ENCODE data around the gene NT5DC2. TPM values are rescaled to one million over a fixed set of nuclear protein-coding genes. Genes with fewer than 3 reads are reported as not detected.

The NT5DC2 gene
- total and polyA plus RNA-seq, 10 of the 15 experiments (the other 5 are each of a cell fraction or from before 2014, with no cell fraction given) = 21.6 to 135 (median 66.8) TPM

GRCh38 chr3:52480768-52481715 lies 52.6 kb downstream of the NT5DC2 start (continued):
- TF ChIP-seq CBFB (IDR thresholded peaks at IDR 0.05; ENCODE audit: low read depth) (no peak), IKZF2 (IDR thresholded peaks at IDR 0.05) (no peak), EZH2 (IDR thresholded peaks at IDR 0.05; ENCODE audit: borderline replicate concordance, control insufficient read depth, low read depth, low read length) (no peak)

- WGBS (ENCODE audit: insufficient coverage, insufficient replicate concordance, low lambda C conversion rate, missing lambda C conversion rate) = 81% methylated on average over 11 of the region's 16 CpGs
- ChIA-PET POLR2A (no interaction called here), RAD21 (ENCODE audit: unreplicated experiment) (no interaction called here), SMC1A (ENCODE audit: uncharacterized antibody, unreplicated experiment) (no interaction called here), CTCF (interaction anchor here (0.6 kb wide), 1 partner anchor 112 kb away, joined by 3 read pairs; no protein-coding TSS in a partner anchor)
- H3K27ac ChIP-seq (ENCODE audit: control insufficient read depth, insufficient read depth) = no peak overlapping the region
- no peaks in the 10 kb centered on the region for H3K9me3 ChIP-seq (replicated peaks; ENCODE audit: control insufficient read depth, insufficient read depth, low read length)
- no peak for DNase-seq (ENCODE audit: low read depth, low spot score)
- no peak overlapping the region for H3K9ac ChIP-seq (ENCODE audit: control insufficient read depth, insufficient read depth, low read length)
- H3K4me2 ChIP-seq (ENCODE audit: control insufficient read depth, insufficient read depth) = no peak overlapping the region
- no peaks in the 10 kb centered on the region for H3K4me1 ChIP-seq (ENCODE audit: control insufficient read depth, insufficient read depth, low read length)
- peaks cover 26 to 41% of the 10 kb centered on the region in 2 experiments for H3K36me3 ChIP-seq (ENCODE audit: control insufficient read depth in 2 of 2, insufficient read depth in 2 of 2, low read length in 1 of 2)
- no peak overlapping the region for H2AFZ ChIP-seq (ENCODE audit: control insufficient read depth, low read depth, low read length)
- H4K20me1 ChIP-seq (ENCODE audit: control insufficient read depth, insufficient read depth) = no peaks in the 10 kb centered on the region
- intact Hi-C loops (cut with micrococcal nuclease; ENCODE audit: unreplicated experiment) = no loop called here
- no peak for ATAC-seq
- FAIRE-seq = no peak
- H3K4me3 ChIP-seq = no peak overlapping the region
- H3K27me3 ChIP-seq (replicated peaks in 1 of 2; ENCODE audit: control insufficient read depth in 2 of 2, insufficient read depth in 2 of 2, low read length in 1 of 2) = no peaks in the 10 kb centered on the region
- in situ Hi-C loops (cut with MboI) = no loop called here
- no peaks in the 10 kb centered on the region for H3K79me2 ChIP-seq (ENCODE audit: control insufficient read depth, insufficient read depth, low read length)
- BruUV-seq (replicated peaks) = no TSS peak
- TF ChIP-seq ELK1 (IDR thresholded peaks at IDR 0.05; ENCODE audit: low read depth, low read length) (no peak), POLR2AphosphoS2 (IDR thresholded peaks at IDR 0.05; ENCODE audit: low read depth, low read length) (no peak), NR2F1 (conservative IDR thresholded peaks at IDR 0.05) (no peak), CBX5 (IDR thresholded peaks at IDR 0.05; ENCODE audit: low read depth) (no peak), FOXM1 (IDR thresholded peaks at IDR 0.05; ENCODE audit: low read depth, low read length) (no peak)
These were observed 53.6 kb downstream of the NT5DC2 start for GRCh38 chr3:52479877-52480575.
